HUES6 (cell line): ENCODE data around the gene CA5B.
"Not testable (repeated sequence)": the region's sequence is repeated elsewhere in the genome, so short reads cannot be mapped to it uniquely, and the experiment has no call there.

Source experiments
- H3K27ac ChIP-seq: 2 replicates; pipeline ENCODE4 v1.7.0; 2013; ENCODE audit warnings: low read depth, mild to moderate bottlenecking, low read length, inconsistent platforms
- H3K27me3 ChIP-seq: 2 replicates; pipeline ENCODE4 v1.6.1; 2013; ENCODE audit warnings: low read length; ENCODE audit not compliant: control insufficient read depth, insufficient read depth
- H3K36me3 ChIP-seq: 2 replicates; pipeline ENCODE4 v1.6.1; 2013; ENCODE audit warnings: low read length; ENCODE audit not compliant: control insufficient read depth, insufficient read depth
- H3K4me1 ChIP-seq: 2 replicates; pipeline ENCODE4 v1.6.1; 2013; ENCODE audit warnings: low read length; ENCODE audit not compliant: control insufficient read depth, insufficient read depth
- H3K4me3 ChIP-seq: 2 replicates; pipeline ENCODE4 v1.5.1; 2013; ENCODE audit warnings: low read depth, low read length
- H3K9ac ChIP-seq: one replicate; pipeline ENCODE4 v1.6.1; 2013; ENCODE audit warnings: mild to moderate bottlenecking, low read length
- H3K9me3 ChIP-seq: 2 replicates; pipeline ENCODE4 v1.6.1; 2013; ENCODE audit warnings: low read depth, low read length; ENCODE audit not compliant: control insufficient read depth, insufficient read depth

The CA5B gene, protein sequence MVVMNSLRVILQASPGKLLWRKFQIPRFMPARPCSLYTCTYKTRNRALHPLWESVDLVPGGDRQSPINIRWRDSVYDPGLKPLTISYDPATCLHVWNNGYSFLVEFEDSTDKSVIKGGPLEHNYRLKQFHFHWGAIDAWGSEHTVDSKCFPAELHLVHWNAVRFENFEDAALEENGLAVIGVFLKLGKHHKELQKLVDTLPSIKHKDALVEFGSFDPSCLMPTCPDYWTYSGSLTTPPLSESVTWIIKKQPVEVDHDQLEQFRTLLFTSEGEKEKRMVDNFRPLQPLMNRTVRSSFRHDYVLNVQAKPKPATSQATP

DNA sequence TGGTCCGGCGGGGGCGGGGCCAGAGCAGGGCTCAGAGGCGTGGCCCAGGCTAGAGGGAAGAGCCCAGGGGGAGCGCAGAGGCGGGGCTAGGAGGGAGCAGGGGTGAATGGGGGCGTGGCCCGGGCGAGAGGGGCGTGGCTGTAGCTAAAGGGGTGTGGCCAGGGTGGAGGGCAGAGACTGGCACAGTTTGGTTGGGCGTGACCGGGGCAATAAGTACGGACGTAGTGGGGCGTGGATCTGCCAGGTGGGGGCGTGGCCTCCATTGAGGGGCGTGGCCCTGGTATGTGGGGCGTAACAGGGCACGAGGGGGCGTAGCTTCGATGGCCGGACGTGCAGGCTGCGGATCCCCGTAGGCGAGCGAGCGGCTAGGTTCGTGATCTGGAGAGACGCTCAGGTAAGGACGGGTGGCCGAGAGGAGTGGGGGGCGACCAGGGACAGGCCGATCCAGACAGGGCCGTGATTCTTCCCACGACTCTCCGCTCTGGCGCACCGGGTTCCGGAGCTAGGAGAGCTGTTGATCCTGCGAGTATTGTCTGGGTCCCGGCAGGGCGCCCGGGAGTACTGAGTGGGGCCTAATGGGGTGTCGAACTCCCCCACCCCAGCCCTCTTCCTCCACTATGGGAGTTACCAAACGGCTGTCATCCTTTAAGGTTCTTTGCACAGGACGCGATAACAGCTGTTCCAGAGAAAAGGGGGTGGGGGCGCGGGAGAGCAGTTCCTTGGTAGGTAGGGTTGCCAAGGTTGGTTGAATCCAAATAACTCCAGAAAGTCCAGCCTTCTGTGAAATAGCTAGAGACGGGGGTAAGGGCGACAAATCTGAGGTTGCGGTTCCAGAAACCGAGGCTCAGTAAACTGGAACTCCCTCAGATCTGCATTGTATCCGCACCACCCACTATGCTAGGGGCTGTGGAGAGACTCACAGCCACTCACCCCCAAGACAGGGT lies at the start of gene CA5B:
Gene CA5B, plus strand, starts transcription at position 312 of the 944 bp plus-strand sequence. CDS start 11,754 bp downstream, outside the sequence.
- Histone ChIP-seq H3K27me3 (peaks cover 29% of the 10 kb centered on the region), H3K4me1 (peaks cover 17% of the 10 kb centered on the region), H3K36me3 (no peaks in the 10 kb centered on the region), H3K4me3 (peak within 1 kb of the TSS; percentile 77), H3K9me3 (no peaks in the 10 kb centered on the region), H3K9ac (peak within 1 kb of the TSS; percentile 51), H3K27ac (no peak within 1 kb of the TSS)

DNA sequence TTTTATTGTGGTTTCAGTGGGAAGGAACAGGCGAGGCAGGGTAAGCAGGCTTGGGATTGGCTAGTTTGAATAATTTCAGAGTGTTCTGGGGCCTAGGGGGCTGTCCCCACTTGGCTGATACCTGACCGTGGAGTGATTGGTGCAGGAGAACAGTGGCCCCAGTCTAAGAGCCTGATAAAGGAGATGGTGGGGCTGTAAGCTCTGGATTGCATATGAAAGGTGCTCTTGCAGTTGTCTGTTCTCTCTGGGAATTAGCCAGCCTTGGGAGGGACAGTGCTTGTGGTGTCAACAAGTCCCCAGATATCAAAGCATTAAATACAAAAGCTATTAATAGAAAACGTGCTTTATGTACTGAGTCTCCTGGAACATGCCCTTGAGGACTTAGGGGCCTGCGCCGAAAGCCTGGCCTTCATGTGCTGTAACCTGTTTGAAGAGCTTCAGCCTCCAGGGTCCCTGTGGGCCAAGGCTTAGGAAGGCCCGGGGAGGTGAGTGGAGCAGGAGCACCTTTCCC lies 43.1 kb upstream of the CA5B start:
- peaks cover 29% of the 10 kb centered on the region for H3K36me3 ChIP-seq
- no peak overlapping the region for H3K27ac ChIP-seq
- H3K4me1 ChIP-seq = 0 out of 2 replicates have a peak, but pooled peaks cover 4% of the 10 kb centered on the region
- H3K4me3 ChIP-seq = no peak overlapping the region
- no peaks in the 10 kb centered on the region for H3K9me3 ChIP-seq
- H3K9ac ChIP-seq = no peak overlapping the region
- peaks cover 5% of the 10 kb centered on the region; the same call in 1 of the 2 replicates for H3K27me3 ChIP-seq

DNA sequence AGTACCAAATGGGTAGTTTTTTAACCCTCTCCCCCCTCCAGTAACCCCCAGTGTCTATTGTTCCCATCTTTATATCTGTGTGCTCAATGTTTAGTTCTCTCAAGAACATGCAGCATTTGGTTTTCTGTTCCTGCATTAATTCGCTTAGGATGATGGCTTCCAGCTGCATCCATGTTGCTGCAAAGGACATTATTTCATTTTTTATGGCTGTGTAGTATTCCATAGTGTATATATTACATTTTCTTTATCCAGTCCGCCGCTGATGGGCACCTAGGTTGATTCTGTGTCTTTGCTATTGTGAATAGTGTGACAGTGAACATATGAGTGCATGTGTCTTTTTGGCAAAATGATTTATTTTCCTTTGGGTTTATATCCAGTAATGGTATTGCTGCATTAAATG lies 41.6 kb upstream of the CA5B start:
- peaks cover 8% of the 10 kb centered on the region; the same call in 1 of the 2 replicates for H3K27me3 ChIP-seq
- no peak overlapping the region for H3K4me3 ChIP-seq
- 0 out of 2 replicates have a peak, but pooled peaks cover 4% of the 10 kb centered on the region for H3K4me1 ChIP-seq
- H3K36me3 ChIP-seq = peaks cover 23% of the 10 kb centered on the region
- H3K9ac ChIP-seq = no peak overlapping the region
- H3K9me3 ChIP-seq = no peaks in the 10 kb centered on the region
- no peak overlapping the region for H3K27ac ChIP-seq

DNA sequence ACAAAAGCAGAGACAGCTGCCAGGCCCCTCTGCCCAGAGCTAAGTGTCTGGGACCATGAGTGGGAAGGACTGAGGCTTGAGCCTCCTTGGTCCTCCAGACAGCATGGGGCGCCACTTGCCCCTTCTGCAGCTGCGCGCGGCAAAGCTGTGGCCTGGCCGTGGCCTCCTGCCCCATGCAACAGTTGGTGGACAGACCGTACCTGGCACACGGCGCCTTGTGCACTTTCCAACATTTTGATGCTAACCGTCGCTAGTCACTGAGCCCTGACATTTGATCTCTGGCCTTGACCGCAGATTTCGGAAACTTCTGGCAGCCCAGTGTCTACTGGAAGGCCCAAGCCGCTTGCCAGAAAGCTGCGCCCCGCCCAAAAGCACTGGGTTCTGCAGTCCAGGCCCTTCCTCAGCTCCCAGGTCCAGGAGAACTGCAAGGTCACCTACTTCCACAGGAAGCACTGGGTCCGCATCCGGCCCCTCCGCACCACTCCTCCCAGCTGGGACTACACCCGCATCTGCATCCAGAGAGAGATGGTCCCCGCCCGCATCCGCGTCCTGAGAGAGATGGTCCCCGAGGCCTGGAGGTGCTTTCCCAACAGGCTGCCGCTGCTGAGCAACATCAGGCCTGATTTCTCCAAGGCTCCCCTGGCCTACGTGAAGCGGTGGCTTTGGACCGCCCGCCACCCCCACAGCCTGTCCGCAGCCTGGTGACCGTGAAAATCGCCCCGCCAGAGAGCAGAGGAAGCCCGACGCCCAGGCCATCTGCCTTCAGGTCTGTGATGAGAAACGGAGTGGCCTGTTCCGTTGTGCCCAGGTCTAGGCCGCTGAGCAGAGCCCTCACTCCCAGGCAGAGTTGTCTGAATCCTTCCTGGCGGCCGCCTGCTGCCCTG lies 35.3 kb upstream of the CA5B start:
- H3K4me1 ChIP-seq = no peaks in the 10 kb centered on the region
- no peaks in the 10 kb centered on the region for H3K9me3 ChIP-seq
- H3K4me3 ChIP-seq = no peak overlapping the region
- no peak overlapping the region for H3K9ac ChIP-seq
- peaks cover 7% of the 10 kb centered on the region; the same call in 1 of the 2 replicates for H3K27me3 ChIP-seq
- no peak overlapping the region for H3K27ac ChIP-seq
- peaks cover 11% of the 10 kb centered on the region for H3K36me3 ChIP-seq

DNA sequence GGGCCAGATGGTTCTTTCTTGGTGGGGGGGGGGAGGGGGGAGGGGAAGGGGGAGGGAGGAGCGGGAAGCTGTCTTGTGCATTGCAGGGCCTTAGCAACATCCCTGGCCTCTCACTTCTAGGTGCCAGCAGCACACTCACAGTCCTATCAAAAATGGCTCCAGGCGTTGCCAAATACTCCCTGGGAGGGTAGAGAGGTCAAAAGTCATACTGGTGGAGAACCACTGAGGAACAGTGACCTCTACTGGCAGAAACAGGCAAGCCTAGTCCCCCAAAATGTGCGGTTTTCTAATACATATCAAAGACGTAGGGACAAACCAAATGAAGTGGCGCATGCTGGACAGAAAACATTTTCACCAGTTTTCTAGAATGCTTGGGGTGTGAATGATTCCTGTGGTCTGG lies 34.3 kb upstream of the CA5B start:
- not testable (repeated sequence) for H3K27me3 ChIP-seq, H3K9me3 ChIP-seq, H3K4me3 ChIP-seq, H3K9ac ChIP-seq, H3K4me1 ChIP-seq, H3K27ac ChIP-seq
- peaks cover 11% of the 10 kb centered on the region; the same call in 1 of the 2 replicates for H3K36me3 ChIP-seq

DNA sequence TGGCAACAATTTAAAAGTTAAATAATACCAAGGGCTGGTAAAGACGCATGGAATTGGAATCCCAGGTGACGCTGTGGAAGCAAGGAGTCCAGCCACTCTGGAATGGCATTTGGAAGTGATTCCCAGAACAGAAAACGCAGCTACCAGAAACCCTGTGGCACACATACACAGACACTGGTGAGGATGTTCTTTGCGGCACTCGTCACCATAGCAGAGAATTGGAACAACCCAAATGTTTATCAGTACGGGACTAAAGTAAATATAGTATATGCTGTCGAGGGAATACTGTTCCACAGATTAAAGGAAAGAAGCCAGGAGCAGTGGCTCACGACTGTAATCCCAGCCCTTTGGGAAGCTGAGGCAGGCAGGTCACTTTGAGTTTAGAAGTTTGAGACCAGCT lies 33.8 kb upstream of the CA5B start:
- H3K9ac ChIP-seq, H3K27me3 ChIP-seq, H3K4me1 ChIP-seq, H3K4me3 ChIP-seq, H3K9me3 ChIP-seq, H3K27ac ChIP-seq: not testable (repeated sequence)
- peaks cover 11% of the 10 kb centered on the region; the same call in 1 of the 2 replicates for H3K36me3 ChIP-seq

DNA sequence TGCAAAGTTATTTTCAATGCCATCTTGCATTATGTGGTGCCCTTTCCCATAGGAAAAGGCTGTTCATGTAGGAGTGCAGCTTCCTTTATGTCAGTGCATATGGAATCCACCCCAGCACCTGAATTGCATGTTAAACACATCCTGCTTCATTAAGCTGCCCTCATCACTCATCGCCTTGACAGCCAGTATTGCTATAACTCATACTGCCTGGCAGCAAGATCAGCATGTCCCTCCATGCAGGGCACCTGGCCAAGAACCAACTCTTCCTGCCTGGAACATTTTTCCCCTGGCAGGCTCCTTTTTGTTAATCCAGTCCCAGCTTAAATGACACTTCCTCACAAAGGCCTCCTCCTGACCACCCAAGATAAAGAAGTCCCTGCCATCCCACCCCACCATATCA lies 23.5 kb upstream of the CA5B start:
- no peak overlapping the region for H3K4me3 ChIP-seq

DNA sequence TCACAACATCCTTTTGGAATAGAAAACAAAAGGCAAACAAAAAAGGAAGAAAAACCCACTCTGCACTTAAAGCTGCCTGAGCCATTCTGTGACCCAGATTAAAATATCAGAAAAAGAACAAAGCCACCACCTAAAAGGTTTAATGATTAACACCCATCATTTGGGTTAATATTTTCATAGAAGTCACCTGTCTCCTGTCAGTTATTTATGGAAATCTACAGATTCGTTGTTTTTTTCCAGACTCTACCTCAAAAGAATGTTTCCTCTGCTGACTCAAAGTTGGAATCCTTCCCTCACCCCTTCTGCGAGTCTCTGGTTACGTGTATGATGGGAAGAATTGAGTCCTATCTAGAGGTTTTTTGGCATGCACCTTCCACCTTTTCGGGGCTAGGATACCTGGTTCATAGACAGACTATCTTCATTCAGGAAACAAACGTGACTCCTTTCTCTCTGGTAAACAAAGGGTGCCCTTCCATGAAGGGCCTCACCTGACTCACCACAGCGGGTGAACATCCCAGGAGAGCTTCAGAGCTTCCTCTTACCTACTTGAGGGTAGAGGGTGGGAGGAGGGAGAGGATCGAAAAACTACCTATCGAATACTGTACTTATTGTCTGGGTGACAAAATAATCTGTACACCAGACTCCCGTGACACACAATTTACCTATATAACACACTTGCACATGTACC lies 19.6 kb upstream of the CA5B start:
- Histone ChIP-seq H3K4me3 (no peak overlapping the region), H3K36me3 (no peaks in the 10 kb centered on the region), H3K27me3 (peaks cover 12% of the 10 kb centered on the region; the same call in 1 of the 2 replicates), H3K4me1 (peaks cover 15% of the 10 kb centered on the region), H3K9me3 (no peaks in the 10 kb centered on the region), H3K9ac (no peak overlapping the region), H3K27ac (peak overlapping the region; percentile 55; the same call in 1 of the 2 replicates)

More for the DNA sequence above, 23.5 kb upstream of the CA5B start:
- Histone ChIP-seq H3K27ac (no peak overlapping the region), H3K36me3 (no peaks in the 10 kb centered on the region), H3K4me1 (peaks cover 14% of the 10 kb centered on the region), H3K27me3 (peaks cover 20% of the 10 kb centered on the region; the same call in 1 of the 2 replicates), H3K9me3 (no peaks in the 10 kb centered on the region), H3K9ac (no peak overlapping the region)

DNA sequence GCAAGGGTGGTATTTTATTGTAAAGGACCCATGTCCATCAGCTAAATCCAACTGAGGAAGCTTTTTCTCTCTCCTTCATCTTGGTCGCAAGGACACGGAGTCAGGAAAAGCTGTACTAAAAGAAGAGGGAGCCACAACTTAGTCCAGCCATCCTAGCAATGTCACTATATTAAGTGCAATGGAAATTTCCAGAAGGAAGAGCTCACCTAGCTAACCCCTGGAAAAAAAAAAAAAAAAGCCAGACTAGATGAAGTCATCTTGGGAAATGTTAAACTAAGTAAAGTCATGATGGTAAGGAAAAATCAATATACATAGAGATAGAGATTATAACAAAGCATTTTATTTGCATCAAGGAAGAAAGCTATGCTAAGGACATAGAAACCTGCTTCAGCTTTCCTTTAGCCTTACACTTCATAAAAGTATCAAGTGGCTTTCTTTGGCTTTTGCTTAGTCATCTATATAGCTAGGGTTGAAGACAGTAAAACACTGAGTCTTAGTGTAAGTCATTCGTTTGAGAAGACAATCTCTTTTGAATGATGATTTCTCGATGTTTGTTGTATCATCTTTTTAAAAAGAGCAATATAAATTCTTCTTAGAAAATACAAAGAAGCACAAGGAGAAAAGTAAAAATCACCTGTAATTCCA lies 18.6 kb upstream of the CA5B start:
- Histone ChIP-seq H3K27me3 (peaks cover 6% of the 10 kb centered on the region; the same call in 1 of the 2 replicates), H3K4me3 (no peak overlapping the region), H3K9ac (no peak overlapping the region), H3K36me3 (no peaks in the 10 kb centered on the region), H3K9me3 (no peaks in the 10 kb centered on the region), H3K27ac (no peak overlapping the region), H3K4me1 (peaks cover 15% of the 10 kb centered on the region)
